HEK293T (cell line): ENCODE data around the gene ATG2A.
"Not testable (repeated sequence)": the region's sequence is repeated elsewhere in the genome, so short reads cannot be mapped to it uniquely, and the experiment has no call there.

Source experiments
- BHLHE40 ChIP-seq: fragments of 450-650 bp; IDR thresholded peaks from 2 replicates; pipeline ENCODE4 v1.6.1; 2016; ENCODE audit warnings: mild to moderate bottlenecking, moderate library complexity, borderline replicate concordance
- SUZ12 ChIP-seq: fragments of 450-650 bp; IDR thresholded peaks from 2 replicates; pipeline ENCODE4 v1.6.1; 2016; ENCODE audit warnings: mild to moderate bottlenecking
- ZNF384 ChIP-seq: fragments of 450-650 bp; IDR thresholded peaks from 2 replicates; pipeline ENCODE4 v1.6.1; 2016

DNA sequence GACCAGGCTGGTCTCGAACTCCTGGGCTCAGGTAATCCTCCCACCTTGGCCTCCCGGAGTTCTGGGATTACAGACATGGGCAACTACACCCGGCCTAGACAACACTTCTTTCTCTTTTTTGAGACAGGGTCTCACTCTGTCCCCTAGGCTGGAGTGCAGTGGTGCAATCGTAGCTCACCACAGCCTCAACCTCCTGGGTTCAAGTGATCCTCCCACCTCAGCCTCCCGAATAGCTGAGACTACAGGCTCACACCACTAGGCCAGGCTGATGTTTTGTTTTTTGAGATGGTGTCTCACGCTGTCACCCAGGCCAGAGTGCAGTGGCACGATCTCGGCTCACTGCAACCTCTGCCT lies 71.3 kb downstream of the ATG2A start:
- not testable (repeated sequence) for TF ChIP-seq SUZ12, ZNF384, BHLHE40
